ENCODE results near the gene SLITRK3. TPM values are rescaled to one million over a fixed set of nuclear protein-coding genes. Genes with fewer than 3 reads are reported as not detected.

Gene SLITRK3
- total RNA-seq, 1 donor from 2014 or later, result 2.9 TPM

DNA sequence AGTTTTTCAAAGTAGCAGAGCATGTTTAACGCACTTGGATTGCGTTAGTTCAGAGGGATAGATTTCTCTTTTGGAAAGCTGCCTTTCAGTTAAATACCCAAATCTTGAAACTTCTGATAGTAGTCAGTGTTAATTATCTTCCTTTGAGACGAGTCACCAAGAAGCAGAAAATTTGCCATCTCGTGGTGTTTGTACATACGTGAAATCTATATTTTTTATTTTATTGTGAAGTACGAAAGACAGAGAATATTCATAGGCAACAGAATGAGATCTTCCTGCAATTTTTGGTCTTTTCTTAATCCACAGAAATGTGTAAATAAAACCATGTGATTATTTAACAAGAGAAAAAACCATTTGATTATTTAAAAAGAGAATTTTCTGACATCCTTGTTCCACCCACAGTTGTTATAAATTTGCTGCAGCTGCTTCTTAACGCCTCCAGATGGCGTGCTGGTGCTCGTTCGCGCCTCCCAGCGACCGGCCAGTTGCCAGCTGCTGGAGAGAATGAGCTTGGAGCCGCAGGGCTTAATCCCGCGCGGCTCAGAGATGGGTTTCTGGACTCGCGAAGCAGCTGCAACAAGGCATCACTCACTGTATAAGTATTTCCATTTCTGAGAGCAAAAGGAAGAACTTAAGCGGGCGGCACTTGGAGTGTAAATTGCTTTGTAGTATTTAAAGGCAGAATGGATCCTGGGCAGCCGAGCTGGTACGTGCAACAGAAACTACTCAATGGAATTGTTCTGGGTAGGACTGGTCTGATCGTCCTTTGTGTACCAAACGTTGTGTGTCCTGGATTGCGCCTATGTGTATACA, 10.5 kb upstream of the SLITRK3 start:
- DNase-seq (ENCODE audit: extremely low spot score in 2 of 2), result no peak
- Histone ChIP-seq H3K36me3 (no peaks in the 10 kb centered on the region), H3K27ac (no peak overlapping the region), H3K9me3 (no peaks in the 10 kb centered on the region), H3K4me3 (peak overlapping the region; percentile 6 to 25), H3K4me1 (no peaks in the 10 kb centered on the region), H3K27me3 (no peaks in the 10 kb centered on the region)
- intact Hi-C loops (cut with DNase I), result loop anchor here (10.0 kb wide), 1 partner anchor 1828 kb away; no protein-coding TSS in a partner anchor
- TF ChIP-seq POLR2AphosphoS5 (IDR thresholded peaks at IDR 0.05; ENCODE audit: insufficient read depth in 1 of 2, low read depth in 1 of 2), result peak in 1 of 2 donors; percentile 26
- TF ChIP-seq, protein P1, sequence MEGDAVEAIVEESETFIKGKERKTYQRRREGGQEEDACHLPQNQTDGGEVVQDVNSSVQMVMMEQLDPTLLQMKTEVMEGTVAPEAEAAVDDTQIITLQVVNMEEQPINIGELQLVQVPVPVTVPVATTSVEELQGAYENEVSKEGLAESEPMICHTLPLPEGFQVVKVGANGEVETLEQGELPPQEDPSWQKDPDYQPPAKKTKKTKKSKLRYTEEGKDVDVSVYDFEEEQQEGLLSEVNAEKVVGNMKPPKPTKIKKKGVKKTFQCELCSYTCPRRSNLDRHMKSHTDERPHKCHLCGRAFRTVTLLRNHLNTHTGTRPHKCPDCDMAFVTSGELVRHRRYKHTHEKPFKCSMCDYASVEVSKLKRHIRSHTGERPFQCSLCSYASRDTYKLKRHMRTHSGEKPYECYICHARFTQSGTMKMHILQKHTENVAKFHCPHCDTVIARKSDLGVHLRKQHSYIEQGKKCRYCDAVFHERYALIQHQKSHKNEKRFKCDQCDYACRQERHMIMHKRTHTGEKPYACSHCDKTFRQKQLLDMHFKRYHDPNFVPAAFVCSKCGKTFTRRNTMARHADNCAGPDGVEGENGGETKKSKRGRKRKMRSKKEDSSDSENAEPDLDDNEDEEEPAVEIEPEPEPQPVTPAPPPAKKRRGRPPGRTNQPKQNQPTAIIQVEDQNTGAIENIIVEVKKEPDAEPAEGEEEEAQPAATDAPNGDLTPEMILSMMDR (IDR thresholded peaks at IDR 0.05), result peak; percentile 44 to 87 (median 54)
- TF ChIP-seq POLR2A (IDR thresholded peaks at IDR 0.05), result no peak

DNA sequence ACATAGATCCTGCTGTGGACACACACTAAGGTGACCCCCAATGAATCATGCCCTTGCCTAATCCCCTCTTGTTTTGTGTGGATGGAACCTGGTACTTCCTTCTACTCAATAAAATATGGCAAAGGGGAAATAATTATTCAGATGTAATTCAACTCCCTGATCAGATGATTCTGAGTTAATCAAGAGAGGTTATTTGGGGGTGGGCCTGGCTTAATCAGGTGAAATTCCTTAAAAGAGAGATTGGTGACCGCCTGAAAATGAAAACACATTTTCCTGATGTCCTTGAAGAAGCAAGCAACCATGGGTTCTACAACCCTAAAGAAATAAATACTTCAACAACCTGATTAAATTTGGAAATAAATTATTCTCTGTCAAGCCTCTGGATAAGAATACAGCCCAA, 8.3 kb upstream of the SLITRK3 start:
- no peaks in the 10 kb centered on the region for H3K4me1 ChIP-seq
- TF ChIP-seq POLR2AphosphoS5 (IDR thresholded peaks at IDR 0.05; ENCODE audit: insufficient read depth in 1 of 2, low read depth in 1 of 2), result no peak
- no peak for TF ChIP-seq POLR2A (IDR thresholded peaks at IDR 0.05)
- TF ChIP-seq, protein P1 (IDR thresholded peaks at IDR 0.05), result no peak
- no peak overlapping the region for H3K27ac ChIP-seq
- DNase-seq (ENCODE audit: extremely low spot score in 2 of 2), result no peak
- no peak overlapping the region for H3K4me3 ChIP-seq
- intact Hi-C loops (cut with DNase I), result loop anchor here (10.0 kb wide), 1 partner anchor 1830 kb away; no protein-coding TSS in a partner anchor
- H3K27me3 ChIP-seq, result no peaks in the 10 kb centered on the region
- H3K36me3 ChIP-seq, result no peaks in the 10 kb centered on the region
- no peaks in the 10 kb centered on the region for H3K9me3 ChIP-seq

DNA sequence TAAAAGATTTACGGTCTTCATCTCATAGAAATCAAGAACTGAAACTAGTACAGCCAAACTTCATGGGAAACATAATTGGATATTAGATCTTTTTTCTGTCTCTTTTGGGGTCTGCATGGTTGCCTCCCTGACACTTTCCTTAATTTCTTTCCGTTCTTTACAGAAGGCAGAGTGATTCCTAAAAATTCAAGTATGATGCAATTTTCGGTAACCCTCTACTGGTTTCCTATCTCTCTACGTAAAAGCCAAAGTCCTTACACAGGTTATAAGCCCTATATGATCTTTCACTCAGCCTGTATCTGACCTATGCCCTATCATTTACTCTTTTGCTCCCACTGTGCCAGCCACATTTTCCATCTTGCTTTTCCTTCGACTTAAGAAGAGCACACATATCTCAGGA, 6.8 kb upstream of the SLITRK3 start:
- Histone ChIP-seq H3K4me1 (no peaks in the 10 kb centered on the region), H3K27ac (no peak overlapping the region), H3K4me3 (no peak overlapping the region), H3K9me3 (no peaks in the 10 kb centered on the region), H3K27me3 (no peaks in the 10 kb centered on the region), H3K36me3 (no peaks in the 10 kb centered on the region)
- intact Hi-C loops (cut with DNase I), result loop anchor here (10.0 kb wide), 1 partner anchor 1832 kb away; no protein-coding TSS in a partner anchor
- TF ChIP-seq POLR2AphosphoS5 (IDR thresholded peaks at IDR 0.05; ENCODE audit: insufficient read depth in 1 of 2, low read depth in 1 of 2) (no peak), POLR2A (IDR thresholded peaks at IDR 0.05) (no peak)
- TF ChIP-seq, protein P1 (IDR thresholded peaks at IDR 0.05), result no peak
- DNase-seq (ENCODE audit: extremely low spot score in 2 of 2), result no peak

DNA sequence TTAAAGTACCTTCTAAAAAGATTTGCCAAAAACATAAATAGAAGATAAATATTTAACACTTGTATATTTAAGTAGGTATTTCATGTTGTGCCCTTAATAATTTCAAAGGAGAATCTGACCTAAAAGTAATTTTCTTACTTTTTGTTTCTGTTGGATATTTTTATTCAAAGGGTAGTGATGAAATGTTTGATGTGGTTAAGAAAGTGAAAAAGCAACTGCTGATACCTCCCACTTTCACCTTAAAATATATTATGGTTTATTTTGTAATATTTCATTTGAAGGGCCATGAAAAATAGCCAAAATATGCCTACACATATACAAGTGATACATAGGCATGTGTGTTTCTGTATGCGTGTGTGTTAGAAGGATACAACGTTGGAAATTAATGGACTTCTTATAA, 5.8 kb upstream of the SLITRK3 start:
- H3K36me3 ChIP-seq, result no peaks in the 10 kb centered on the region
- intact Hi-C loops (cut with DNase I), result loop anchor here (10.0 kb wide), 1 partner anchor 1833 kb away; no protein-coding TSS in a partner anchor
- no peaks in the 10 kb centered on the region for H3K27me3 ChIP-seq
- no peak overlapping the region for H3K27ac ChIP-seq
- TF ChIP-seq POLR2A (IDR thresholded peaks at IDR 0.05) (no peak), POLR2AphosphoS5 (IDR thresholded peaks at IDR 0.05; ENCODE audit: insufficient read depth in 1 of 2, low read depth in 1 of 2) (no peak)
- TF ChIP-seq, protein P1 (IDR thresholded peaks at IDR 0.05), result no peak
- no peak overlapping the region for H3K4me3 ChIP-seq
- peaks cover 6% of the 10 kb centered on the region for H3K4me1 ChIP-seq
- no peaks in the 10 kb centered on the region for H3K9me3 ChIP-seq
- DNase-seq (ENCODE audit: extremely low spot score in 2 of 2), result no peak

DNA sequence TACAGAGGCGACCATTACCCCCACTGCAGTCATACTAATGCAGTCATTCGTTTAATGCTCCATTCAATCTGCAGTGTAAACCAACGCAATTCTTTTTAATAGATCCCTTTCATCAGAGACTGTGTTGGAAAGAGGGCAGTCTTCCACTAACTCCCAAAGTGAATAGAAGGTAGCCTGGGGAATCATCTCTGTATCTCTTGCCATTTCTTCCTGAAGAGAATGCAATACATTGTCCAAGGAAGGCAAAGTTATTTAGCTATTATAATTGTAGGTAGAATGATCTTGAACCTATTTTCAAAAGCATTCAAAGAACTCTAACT, 1.3 kb upstream of the SLITRK3 start:
- intact Hi-C loops (cut with DNase I), result no loop called here
- Histone ChIP-seq H3K4me3 (peak overlapping the region; percentile 41 to 50), H3K9me3 (no peaks in the 10 kb centered on the region), H3K36me3 (no peaks in the 10 kb centered on the region), H3K27me3 (peaks cover 4% of the 10 kb centered on the region), H3K27ac (no peak overlapping the region), H3K4me1 (peaks cover 36% of the 10 kb centered on the region)
- no peak for DNase-seq (ENCODE audit: extremely low spot score in 2 of 2)
- TF ChIP-seq POLR2AphosphoS5 (IDR thresholded peaks at IDR 0.05; ENCODE audit: insufficient read depth in 1 of 2, low read depth in 1 of 2) (no peak), POLR2A (IDR thresholded peaks at IDR 0.05) (no peak)
- TF ChIP-seq, protein P1 (IDR thresholded peaks at IDR 0.05), result no peak

All from vagina (tissue), 2 donors.